IPS DF 4.7 (cell line): ENCODE measurements around the gene ENOSF1.

Source experiments
- DNase-seq: peaks from one replicate; pipeline ENCODE4 v3.0.0-alpha.2; 2013; ENCODE audit warnings: low spot score; ENCODE audit errors: extremely low read depth

Gene ENOSF1

DNA sequence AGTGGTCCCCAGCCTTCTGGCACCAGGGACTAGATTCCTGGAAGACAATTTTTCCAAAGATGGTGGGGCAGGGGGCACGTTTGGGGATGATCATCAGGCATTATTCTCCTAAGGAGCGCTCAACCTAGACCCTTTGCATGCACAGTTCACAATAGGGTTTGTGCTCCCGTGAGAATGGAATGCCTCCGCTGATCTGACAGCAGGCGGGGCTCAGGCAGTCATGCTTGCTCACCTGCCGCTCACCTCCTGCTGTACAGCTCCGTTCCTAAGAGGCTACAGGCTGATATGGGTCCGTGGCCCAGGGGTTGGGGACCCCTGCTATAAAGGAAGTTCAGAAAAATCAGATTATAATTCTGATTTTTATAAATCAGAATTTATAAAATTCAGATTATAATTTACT, 77.3 kb downstream of the ENOSF1 start:
- no peak for DNase-seq

DNA sequence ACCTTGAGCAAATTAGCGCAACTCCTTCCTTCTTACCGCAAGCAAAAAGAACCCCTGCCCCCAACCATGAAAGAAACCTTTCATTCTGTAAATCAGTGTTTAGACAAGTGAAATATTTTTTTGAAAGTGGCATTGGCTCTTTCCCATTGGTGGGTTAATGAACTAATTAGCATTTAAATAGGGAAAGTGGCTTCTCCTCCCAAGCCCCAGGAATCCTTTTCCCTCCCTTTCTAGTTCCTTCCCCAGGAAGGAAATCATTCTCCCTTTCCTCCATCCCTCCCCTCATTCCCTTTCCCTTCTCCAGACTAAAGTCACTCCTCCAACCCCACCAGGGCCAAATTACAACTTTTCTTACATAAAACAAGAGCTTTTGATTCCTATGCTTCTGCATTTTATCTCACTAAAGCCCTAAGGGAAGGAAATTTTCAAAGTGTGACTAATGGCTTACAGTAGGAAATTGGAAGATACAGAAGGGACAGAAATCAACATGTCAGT, 77.8 kb downstream of the ENOSF1 start:
- DNase-seq: no peak

DNA sequence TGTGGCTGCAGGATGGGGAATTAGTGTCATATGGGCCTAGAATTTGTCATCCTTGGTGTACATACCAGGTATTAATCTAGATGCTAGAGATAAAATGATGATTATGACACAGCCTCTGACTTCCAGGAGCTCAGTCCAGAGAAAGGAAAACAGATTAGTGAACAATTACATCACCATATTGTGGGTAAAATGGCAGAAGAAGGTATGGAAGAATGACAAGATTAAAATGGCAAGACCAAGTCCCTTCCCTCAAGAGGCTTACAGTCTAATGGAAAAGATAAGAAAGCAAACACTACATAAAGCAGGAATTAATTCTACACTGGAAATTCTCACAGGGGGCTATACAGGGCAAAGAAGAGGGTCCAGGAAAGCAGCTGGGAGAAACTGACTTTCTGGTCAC, 80.9 kb downstream of the ENOSF1 start:
- no peak for DNase-seq

DNA sequence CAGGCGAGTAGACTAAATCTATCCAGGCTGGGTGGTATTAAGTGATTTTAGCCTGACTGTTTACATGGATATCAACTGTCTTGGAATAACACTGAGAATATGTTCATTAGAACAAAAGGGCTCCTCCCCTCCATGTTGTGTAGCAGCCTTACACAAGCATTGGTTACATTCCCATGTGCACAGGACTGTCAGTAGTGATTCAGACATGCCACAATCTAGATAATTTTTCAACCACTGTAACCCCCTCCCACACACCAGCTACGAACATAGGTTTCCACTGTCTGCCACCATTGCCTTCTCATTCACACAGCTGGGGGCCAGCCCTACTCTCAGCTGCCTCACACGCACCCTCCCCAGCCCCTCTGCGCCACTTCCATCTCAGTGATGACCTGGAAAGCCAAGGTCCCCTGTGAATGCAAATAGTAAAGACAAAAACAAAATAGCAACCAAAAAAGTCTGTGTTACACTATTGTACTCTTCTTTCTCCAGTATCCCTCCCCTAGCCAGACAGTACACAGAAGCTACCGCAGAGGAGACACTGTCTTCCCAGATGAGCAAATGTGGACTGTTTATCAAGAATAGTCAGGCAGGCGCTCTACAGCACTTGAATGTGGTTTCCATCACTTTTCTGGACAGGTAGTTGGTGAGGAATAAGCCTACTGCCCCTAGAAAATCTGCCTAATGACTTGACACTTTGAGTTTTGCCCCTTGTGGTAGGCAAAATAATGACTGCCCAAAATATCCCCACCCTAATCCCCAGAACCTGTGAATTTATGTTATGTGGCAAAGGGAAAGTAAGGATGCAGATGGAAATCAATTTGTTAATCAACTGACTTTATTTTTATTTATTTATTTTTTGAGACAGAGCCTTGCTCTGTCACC, 82.9 kb downstream of the ENOSF1 start:
- no peak for DNase-seq

DNA sequence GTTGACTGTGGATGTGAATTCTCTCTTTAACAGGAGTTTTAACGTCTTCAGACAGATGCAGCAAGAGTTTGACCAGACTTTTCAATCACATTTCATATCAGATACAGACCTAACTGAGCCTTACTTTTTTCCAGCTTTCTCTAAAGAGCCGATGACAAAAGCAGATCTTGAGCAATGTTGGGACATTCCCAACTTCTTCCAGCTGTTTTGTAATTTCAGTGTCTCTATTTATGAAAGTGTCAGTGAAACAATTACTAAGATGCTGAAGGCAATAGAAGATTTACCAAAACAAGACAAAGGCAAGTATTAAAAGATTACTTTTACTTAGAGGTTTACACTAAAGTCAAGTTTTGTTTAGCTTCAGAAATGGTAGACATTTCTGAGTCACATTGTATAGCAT, 85.2 kb downstream of the ENOSF1 start:
- DNase-seq: no peak

DNA sequence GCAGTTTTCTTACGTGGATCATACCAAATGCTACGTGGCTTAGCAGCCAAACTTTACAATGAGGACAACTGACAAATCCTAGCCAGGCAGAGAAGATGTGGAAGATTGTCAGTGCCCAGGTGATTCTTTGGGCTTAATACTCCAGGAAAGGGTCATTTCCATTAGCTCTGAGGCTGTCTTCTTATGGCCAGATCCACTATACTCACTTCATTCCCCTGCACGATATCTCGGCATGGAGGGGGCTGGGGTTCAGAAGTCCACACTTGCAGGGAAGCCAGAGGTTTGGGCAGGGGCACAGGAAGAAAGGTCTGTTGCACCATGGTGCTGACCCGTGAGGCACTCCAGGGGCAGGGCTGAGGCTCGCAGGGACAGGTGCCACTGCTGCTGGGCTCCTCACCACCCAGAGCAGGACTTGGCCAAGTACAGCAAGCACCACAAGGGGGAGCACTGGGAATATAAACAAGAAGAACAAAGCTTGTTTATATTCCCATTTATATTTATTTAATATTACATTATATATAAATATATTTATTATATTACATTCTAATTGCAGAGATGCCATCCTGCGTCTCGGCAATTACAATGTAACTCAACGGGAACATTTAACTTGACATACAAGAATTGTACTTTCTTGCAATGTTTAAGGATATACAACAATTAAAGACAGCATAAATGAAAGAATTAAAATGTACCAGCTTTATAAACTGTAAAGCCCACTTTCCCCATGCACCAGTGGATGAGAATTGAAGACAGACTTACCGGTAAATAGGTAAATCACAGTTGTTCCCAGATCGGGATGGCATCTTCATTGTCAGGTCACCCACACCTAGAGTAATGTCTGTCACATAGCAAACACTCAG, 88.4 kb downstream of the ENOSF1 start:
- DNase-seq: no peak

DNA sequence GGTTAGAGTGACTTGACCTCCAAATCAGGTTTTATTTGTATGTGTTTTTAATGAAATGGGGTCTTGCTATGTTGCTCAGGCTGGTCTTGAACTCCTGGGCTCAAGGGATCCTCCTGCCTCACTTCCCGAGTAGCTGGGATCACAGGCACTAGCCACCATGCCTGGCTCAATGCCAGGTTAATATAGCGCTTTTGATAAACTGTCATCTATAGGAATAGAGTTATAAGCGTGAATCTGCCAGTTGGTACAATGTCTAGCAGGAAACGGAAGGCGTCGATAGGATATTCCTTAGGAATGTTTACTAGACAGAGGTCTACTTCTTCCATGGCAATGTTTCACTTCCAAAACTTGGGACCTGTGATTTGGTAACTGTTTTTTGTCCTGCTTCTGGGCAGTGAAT, 90.1 kb downstream of the ENOSF1 start:
- no peak for DNase-seq

DNA sequence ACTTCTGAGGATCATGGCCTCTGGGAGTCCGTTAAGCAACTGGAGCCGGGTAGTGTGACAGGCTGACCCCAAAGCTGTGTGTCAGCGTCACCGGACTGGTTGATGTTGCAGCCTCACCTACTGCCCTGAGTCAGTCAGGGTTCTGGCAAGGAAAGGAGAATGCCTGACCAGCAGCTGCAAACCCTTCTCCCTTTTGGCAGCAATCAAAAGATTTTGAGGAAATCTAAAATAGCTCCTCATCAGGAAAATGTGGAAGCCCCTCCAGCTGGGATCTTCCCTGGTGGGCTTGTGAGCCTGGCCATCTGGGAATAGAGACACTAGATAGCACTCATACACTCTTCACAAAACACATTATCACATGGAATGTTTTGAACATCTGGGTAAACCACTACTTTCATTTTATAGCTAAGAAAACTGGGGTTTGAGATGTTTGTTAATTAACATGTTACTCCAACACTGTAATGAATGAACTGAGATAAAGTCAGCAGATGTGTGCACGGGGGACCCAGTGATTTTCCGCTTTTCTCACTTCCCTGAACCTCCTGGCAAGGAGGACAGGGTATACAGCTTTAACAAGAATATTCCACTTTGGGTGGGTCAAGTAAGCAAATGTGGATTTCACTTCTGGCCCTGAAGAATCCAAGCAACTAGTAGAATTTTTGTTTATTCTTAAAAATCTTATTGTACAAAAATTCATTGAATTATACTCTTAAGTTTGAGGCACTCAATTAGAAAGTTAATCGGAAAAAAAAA, 91.0 kb downstream of the ENOSF1 start:
- no peak for DNase-seq
